ENCODE measurements around the gene RIC8A. TPM values are rescaled to one million over a fixed set of nuclear protein-coding genes. Genes with fewer than 3 reads are reported as not detected.

RIC8A gene
- polyA plus RNA-seq, 1 of the 3 experiments (the other 2 are of a cell fraction), result 115 TPM

GRCh38 chr11:235180-235579 is 27.7 kb downstream of the RIC8A start:
- POLR2A ChIA-PET, result interaction anchor here (1.0 kb wide), 1 partner anchor 24 kb away, joined by 4 read pairs; no protein-coding TSS in a partner anchor
- Histone ChIP-seq H3K4me1 (ENCODE audit: control insufficient read depth in 1 of 2, insufficient read depth in 2 of 2, low read depth in 1 of 2, low read length in 1 of 2) (peaks cover 2 to 4% of the 10 kb centered on the region in 2 experiments; a peak in 3 of 4 replicates), H3K9me3 (no peaks in the 10 kb centered on the region), H3K9ac (peak overlapping the region; percentile 87; the same call in 1 of the 2 replicates), H3F3A (replicated peaks; ENCODE audit: insufficient read depth) (no peaks in the 10 kb centered on the region), H4K20me1 (ENCODE audit: insufficient read depth) (no peaks in the 10 kb centered on the region), H2AFZ (ENCODE audit: low read depth) (no peak overlapping the region), H3K4me3 (ENCODE audit: low read depth in 2 of 2, low read length in 1 of 2) (peak overlapping the region; percentile 77 to 88), H3K9me2 (no peaks in the 10 kb centered on the region), H3K27ac (ENCODE audit: low read depth in 2 of 2, low read length in 1 of 2) (peak overlapping the region in 1 of 2 experiments; percentile 72; a peak in 1 of 4 replicates), H3K4me2 (peak overlapping the region; percentile 83), H3K27me3 (ENCODE audit: insufficient read depth) (no peaks in the 10 kb centered on the region), H3K36me3 (replicated peaks in 1 of 2; ENCODE audit: control insufficient read depth in 1 of 2, insufficient read depth in 2 of 2, low read length in 1 of 2) (peaks cover 10 to 15% of the 10 kb centered on the region in 2 experiments), H3K79me2 (ENCODE audit: insufficient read depth) (peaks cover 57% of the 10 kb centered on the region)
- CTCF ChIA-PET, result interaction anchor here (0.6 to 1.3 kb wide), 2 partner anchors 15 to 113 kb away, joined by 3 to 7 read pairs; no protein-coding TSS in a partner anchor
- TF ChIP-seq USF1 (IDR thresholded peaks at IDR 0.05; ENCODE audit: borderline replicate concordance, low read depth), result no peak
- no peak for TF ChIP-seq POLR2AphosphoS5 (IDR thresholded peaks at IDR 0.05; ENCODE audit: low read depth, low read length)
- no peak for TF ChIP-seq USF2 (IDR thresholded peaks at IDR 0.05; ENCODE audit: borderline replicate concordance, low read depth, low read length)
- no peak for TF ChIP-seq RAD21 (IDR thresholded peaks at IDR 0.05; ENCODE audit: low read length)
- TF ChIP-seq CHD2 (IDR thresholded peaks at IDR 0.05; ENCODE audit: low read length, partially characterized antibody), result no peak
- TF ChIP-seq TAF1 (IDR thresholded peaks at IDR 0.05; ENCODE audit: borderline replicate concordance, low read depth, low read length), result no peak
- no peak for TF ChIP-seq SMC3 (IDR thresholded peaks at IDR 0.05; ENCODE audit: low read depth, low read length)
- no peak for TF ChIP-seq EZH2phosphoT487 (IDR thresholded peaks at IDR 0.05; ENCODE audit: borderline replicate concordance, low read depth)
- TF ChIP-seq IRF3 (IDR thresholded peaks at IDR 0.05; ENCODE audit: low read depth, low read length), result no peak
- TF ChIP-seq RXRA (IDR thresholded peaks at IDR 0.05; ENCODE audit: borderline replicate concordance, low read depth), result no peak
- TF ChIP-seq MAX (IDR thresholded peaks at IDR 0.05; ENCODE audit: low read depth), result no peak
- no peak for TF ChIP-seq MXI1 (IDR thresholded peaks at IDR 0.05; ENCODE audit: low read depth, low read length)
- DNase-seq, result no peak
- 80% methylated on average over 8 of the region's 8 CpGs for WGBS (ENCODE audit: low lambda C conversion rate)

- ChIA-PET POLR2A (interaction anchor here (1.0 kb wide), 1 partner anchor 24 kb away, joined by 4 read pairs; no protein-coding TSS in a partner anchor), CTCF (interaction anchor here (3.5 kb wide), 1 partner anchor 15 kb away, joined by 17 read pairs; no protein-coding TSS in a partner anchor)
- Histone ChIP-seq H3K9me3 (no peaks in the 10 kb centered on the region), H3K36me3 (replicated peaks in 1 of 2; ENCODE audit: control insufficient read depth in 1 of 2, insufficient read depth in 2 of 2, low read length in 1 of 2) (peaks cover 13 to 18% of the 10 kb centered on the region in 2 experiments), H3K9ac (peak overlapping the region; percentile 87), H3K27ac (ENCODE audit: low read depth in 2 of 2, low read length in 1 of 2) (peak overlapping the region; percentile 72), H3F3A (replicated peaks; ENCODE audit: insufficient read depth) (no peaks in the 10 kb centered on the region), H3K9me2 (no peaks in the 10 kb centered on the region), H3K4me1 (ENCODE audit: control insufficient read depth in 1 of 2, insufficient read depth in 2 of 2, low read depth in 1 of 2, low read length in 1 of 2) (peaks cover 2 to 4% of the 10 kb centered on the region in 2 experiments; a peak in 3 of 4 replicates), H4K20me1 (ENCODE audit: insufficient read depth) (no peaks in the 10 kb centered on the region), H3K4me3 (ENCODE audit: low read depth in 2 of 2, low read length in 1 of 2) (peak overlapping the region; percentile 77 to 88), H3K4me2 (peak overlapping the region; percentile 83), H3K79me2 (ENCODE audit: insufficient read depth) (peaks cover 58% of the 10 kb centered on the region), H2AFZ (ENCODE audit: low read depth) (peak overlapping the region; percentile 52), H3K27me3 (ENCODE audit: insufficient read depth) (no peaks in the 10 kb centered on the region)
- no peak for DNase-seq
- WGBS (ENCODE audit: low lambda C conversion rate), result 3% methylated on average over 13 of the region's 13 CpGs
- TF ChIP-seq FOXJ3 (CRISPR knock-in tag; IDR thresholded peaks at IDR 0.05) (no peak), NRF1 (IDR thresholded peaks at IDR 0.05; ENCODE audit: low read depth, low read length) (no peak), EP300 (IDR thresholded peaks at IDR 0.05; ENCODE audit: borderline replicate concordance in 1 of 2, low read depth in 1 of 2, low read length in 1 of 2) (no peak), PBX3 (IDR thresholded peaks at IDR 0.05) (no peak), MAX (IDR thresholded peaks at IDR 0.05; ENCODE audit: low read depth) (no peak), RCOR1 (IDR thresholded peaks at IDR 0.05; ENCODE audit: low read length) (no peak), TCF12 (IDR thresholded peaks at IDR 0.05) (no peak), SMC3 (IDR thresholded peaks at IDR 0.05; ENCODE audit: low read depth, low read length) (no peak), ZBTB33 (IDR thresholded peaks at IDR 0.05; ENCODE audit: borderline replicate concordance, low read depth) (no peak)
Measured at GRCh38 chr11:235609-235996, 28.1 kb downstream of the RIC8A start.
